MCF 10A (cell line): ENCODE data around the gene TERT. TPM values are rescaled to one million over a fixed set of nuclear protein-coding genes. Genes with fewer than 3 reads are reported as not detected.

Source experiments
- BruUV-seq: library from RNA; stranded (reverse); fragments of 400-500 nt; replicated peaks from 2 replicates; lab custom pipeline; 2021; lab: Mats Ljungman, UMichigan
- CTCF ChIA-PET: fragments of 300-600 bp; sonication (Branson Sonifier 250); formaldehyde crosslinking; extraction: SDS; loops from one replicate; lab custom pipeline; 2021; ENCODE audit warnings: antibody characterized with exemption, inconsistent platforms; lab: Yijun Ruan, JAX
- POLR2A ChIA-PET: fragments of 300-600, 350-650 bp; sonication (Branson Sonifier 250); formaldehyde crosslinking; extraction: SDS; loops from one replicate; lab custom pipeline; 2020; ENCODE audit warnings: antibody characterized with exemption, inconsistent platforms; lab: Yijun Ruan, JAX
- DNase-seq: peaks from one replicate; pipeline ENCODE4 v3.0.0-alpha.2; 2018; ENCODE audit not compliant: unreplicated experiment
- H3K27ac Mint-ChIP-seq: one replicate; pipeline ENCODE4 v1.8.0; 2022; ENCODE audit warnings: mild to moderate bottlenecking, low read depth, mixed read lengths; ENCODE audit not compliant: unreplicated experiment
- H3K27me3 Mint-ChIP-seq: one replicate; pipeline ENCODE4 v1.8.0; 2022; ENCODE audit warnings: mixed read lengths; ENCODE audit not compliant: insufficient read depth, unreplicated experiment
- H3K36me3 Mint-ChIP-seq: one replicate; pipeline ENCODE4 v1.8.0; 2022; ENCODE audit warnings: mild to moderate bottlenecking, moderate library complexity, mixed read lengths; ENCODE audit not compliant: insufficient read depth, unreplicated experiment
- H3K4me1 Mint-ChIP-seq: one replicate; pipeline ENCODE4 v1.8.0; 2022; ENCODE audit warnings: mixed read lengths; ENCODE audit not compliant: insufficient read depth, unreplicated experiment
- H3K4me3 Mint-ChIP-seq: one replicate; pipeline ENCODE4 v1.8.0; 2022; ENCODE audit warnings: mild to moderate bottlenecking, moderate library complexity, mixed read lengths; ENCODE audit not compliant: unreplicated experiment
- H3K9me3 Mint-ChIP-seq: one replicate; pipeline ENCODE4 v1.8.0; 2022; ENCODE audit warnings: mixed read lengths; ENCODE audit not compliant: unreplicated experiment
- CTCF ChIP-seq: fragments of 200-600 bp; IDR thresholded peaks from one replicate; pipeline ENCODE4 v1.8.0; 2022; ENCODE audit warnings: antibody characterized with exemption, mild to moderate bottlenecking; ENCODE audit not compliant: unreplicated experiment
- intact Hi-C: fragments of 100-400 bp; cut with micrococcal nuclease; formaldehyde crosslinking; loops from 2 replicates; pipeline ENCODE4 v1.14.1; 2022
- microRNA-seq: library from miRNA; unstranded; fragments of <30 nt; microRNA quantifications from one replicate; pipeline ENCODE4 v1.2.0, GENCODE V29; 2022
- total RNA-seq: library from RNA; stranded (reverse); gene quantifications from 2 replicates; pipeline ENCODE4 v1.2.3, GENCODE V29; 2022

TERT gene
- total RNA-seq, 1 experiment from 2014 or later, result 0.16 TPM

GRCh38 chr5:1203968-1204692 is 90.7 kb downstream of the TERT start:
- intact Hi-C loops, result loop anchor here (10.0 kb wide), 1 partner anchor 141 kb away; the partner anchor contains the start of gene CLPTM1L
- no peak overlapping the region for H3K27ac Mint-ChIP-seq
- H3K4me3 Mint-ChIP-seq, result no peak overlapping the region
- H3K27me3 Mint-ChIP-seq, result peaks cover 38% of the 10 kb centered on the region
- TF ChIP-seq CTCF, result no peak
- POLR2A ChIA-PET, result no interaction called here
- H3K4me1 Mint-ChIP-seq, result no peaks in the 10 kb centered on the region
- CTCF ChIA-PET, result interaction anchor here (0.6 to 0.7 kb wide), 3 partner anchors 220 to 286 kb away, joined by 3 read pairs; no protein-coding TSS in a partner anchor
- H3K9me3 Mint-ChIP-seq, result no peaks in the 10 kb centered on the region
- no peak for DNase-seq
- BruUV-seq, result no TSS peak
- H3K36me3 Mint-ChIP-seq, result no peaks in the 10 kb centered on the region

GRCh38 chr5:1203311-1203967 is 91.4 kb downstream of the TERT start:
- Mint-ChIP-seq H3K4me3 (no peak overlapping the region), H3K9me3 (no peaks in the 10 kb centered on the region), H3K4me1 (no peaks in the 10 kb centered on the region), H3K27me3 (peaks cover 38% of the 10 kb centered on the region), H3K27ac (no peak overlapping the region), H3K36me3 (no peaks in the 10 kb centered on the region)
- ChIA-PET POLR2A (no interaction called here), CTCF (interaction anchor here (1.3 kb wide), 1 partner anchor 36 kb away, joined by 3 read pairs; no protein-coding TSS in a partner anchor)
- BruUV-seq, result no TSS peak
- intact Hi-C loops, result loop anchor here (10.0 kb wide), 1 partner anchor 141 kb away; the partner anchor contains the start of gene CLPTM1L
- DNase-seq, result no peak
- no peak for TF ChIP-seq CTCF

Small RNA genes lying within 50 kb of the gene (microRNA-seq; reads per million reads assigned to microRNA genes)
- not detected for gene MIR4457

Other genes starting within 250 kb of the TERT start
- 6.3 and 8.1 TPM in 2 replicates for gene SLC12A7, start 183.0 kb downstream of the TERT start, total RNA-seq
- gene SLC6A19, start 93.5 kb downstream of the TERT start, total RNA-seq, result not detected in 2 replicates
- gene SLC6A18, start 69.7 kb downstream of the TERT start, total RNA-seq, result not detected in 2 replicates
- gene CLPTM1L, start 50.0 kb upstream of the TERT start, total RNA-seq, result 116 and 128 TPM in 2 replicates
- gene SLC6A3, start 150.4 kb upstream of the TERT start, total RNA-seq, result not detected in 2 replicates
- 17.1 and 22.6 TPM in 2 replicates for gene LPCAT1, start 228.9 kb upstream of the TERT start, total RNA-seq